Neural cell (in vitro differentiated cells): ENCODE measurements around the gene CDH5. TPM values are rescaled to one million over a fixed set of nuclear protein-coding genes. Genes with fewer than 3 reads are reported as not detected.

ENCODE experiments used
- H2AFZ ChIP-seq: fragments of 200-600, 300-800 bp; sonication (generic), shearing (Covaris generic); 2 replicates; pipeline ENCODE4 v1.6.0; 2014; ENCODE audit warnings: low read depth, mild to moderate bottlenecking, antibody characterized with exemption, low read length, moderate library complexity
- H3F3A ChIP-seq: fragments of 200-600 bp; shearing (Covaris generic); 2 replicates; pipeline ENCODE4 v1.6.1; 2016; ENCODE audit warnings: mild to moderate bottlenecking, moderate library complexity, mixed read lengths, antibody characterized with exemption, low read length; ENCODE audit not compliant: insufficient read depth, poor library complexity, severe bottlenecking
- H3K27ac ChIP-seq: fragments of 200-600, 300-800 bp; sonication (generic), shearing (Covaris generic); 2 replicates; pipeline ENCODE4 v1.5.1; 2014; ENCODE audit warnings: mild to moderate bottlenecking, low read length, moderate library complexity
- H3K27me3 ChIP-seq: fragments of 300-800, 200-600 bp; sonication (generic), shearing (Covaris generic); 2 replicates; pipeline ENCODE4 v1.6.0; 2014; ENCODE audit warnings: mild to moderate bottlenecking, low read depth, low read length, moderate library complexity; ENCODE audit not compliant: insufficient read depth
- H3K36me3 ChIP-seq: fragments of 300-800, 200-600 bp; sonication (generic), shearing (Covaris generic); 2 replicates; pipeline ENCODE4 v1.5.1; 2014; ENCODE audit warnings: mild to moderate bottlenecking, antibody characterized with exemption, low read length, moderate library complexity; ENCODE audit not compliant: insufficient read depth
- H3K4me2 ChIP-seq: fragments of 300-800, 200-600 bp; sonication (generic), shearing (Covaris generic); 2 replicates; pipeline ENCODE4 v1.6.0; 2014; ENCODE audit warnings: mild to moderate bottlenecking, low read length
- H3K4me3 ChIP-seq: fragments of 300-800, 200-600 bp; sonication (generic), shearing (Covaris generic); 2 replicates; pipeline ENCODE4 v1.5.1; 2014; ENCODE audit warnings: mild to moderate bottlenecking, low read length, moderate library complexity
- H3K79me2 ChIP-seq: fragments of 200-600 bp; shearing (Covaris generic); replicated peaks from 2 replicates; pipeline ENCODE4 v1.6.0; 2014; ENCODE audit warnings: mild to moderate bottlenecking, low read length, moderate library complexity; ENCODE audit not compliant: insufficient read depth
- H3K9ac ChIP-seq: fragments of 300-800, 200-600 bp; sonication (generic), shearing (Covaris generic); 2 replicates; pipeline ENCODE4 v1.6.1; 2016; ENCODE audit warnings: mild to moderate bottlenecking, low read length, mixed read lengths
- H3K9me2 ChIP-seq: fragments of 200-600 bp; shearing (Covaris generic); 2 replicates; pipeline ENCODE4 v1.6.1; 2016; ENCODE audit warnings: mild to moderate bottlenecking, low read length, mixed read lengths; ENCODE audit not compliant: insufficient read depth
- H3K9me3 ChIP-seq: fragments of 200-600, 300-800 bp; sonication (generic), shearing (Covaris generic); 2 replicates; pipeline ENCODE4 v1.6.1; 2016; ENCODE audit warnings: mild to moderate bottlenecking, mixed run types, low read length, moderate library complexity, mixed read lengths
- H4K20me1 ChIP-seq: fragments of 200-600 bp; shearing (Covaris generic); 2 replicates; pipeline ENCODE4 v1.6.1; 2016; ENCODE audit warnings: mild to moderate bottlenecking, mixed run types; ENCODE audit not compliant: insufficient read depth
- CTCF ChIP-seq: fragments of 450-650 bp; IDR thresholded peaks from 2 replicates; pipeline ENCODE4 v1.5.1; 2014; ENCODE audit warnings: antibody characterized with exemption, mild to moderate bottlenecking, moderate library complexity; ENCODE audit not compliant: poor library complexity, severe bottlenecking
- EP300 ChIP-seq: fragments of 450-650 bp; conservative IDR thresholded peaks from 2 replicates; pipeline ENCODE4 v1.6.1; 2014; ENCODE audit warnings: antibody characterized with exemption, mild to moderate bottlenecking, moderate library complexity; ENCODE audit not compliant: poor library complexity, severe bottlenecking
- EZH2 ChIP-seq: fragments of 200-600, 300-800 bp; shearing (Covaris generic), sonication (generic); IDR thresholded peaks from 2 replicates; pipeline ENCODE4 v1.6.1; 2014; ENCODE audit warnings: antibody characterized with exemption, low read length, borderline replicate concordance, mild to moderate bottlenecking; ENCODE audit not compliant: insufficient read depth, poor library complexity, severe bottlenecking
- MXI1 ChIP-seq: fragments of 450-650 bp; conservative IDR thresholded peaks from 2 replicates; pipeline ENCODE4 v1.6.1; 2014; ENCODE audit warnings: antibody characterized with exemption, mild to moderate bottlenecking; ENCODE audit not compliant: poor library complexity, severe bottlenecking
- POLR2AphosphoS5 ChIP-seq: IDR thresholded peaks from 2 replicates; pipeline ENCODE4 v1.6.1; 2012
- RAD21 ChIP-seq: fragments of 450-650 bp; conservative IDR thresholded peaks from 2 replicates; pipeline ENCODE4 v1.6.1; 2014; ENCODE audit warnings: antibody characterized with exemption, mild to moderate bottlenecking, moderate library complexity
- REST ChIP-seq: IDR thresholded peaks from 2 replicates; pipeline ENCODE4 v1.6.1; 2012; ENCODE audit warnings: borderline replicate concordance
- SMC3 ChIP-seq: fragments of 450-650 bp; conservative IDR thresholded peaks from 2 replicates; pipeline ENCODE4 v1.6.1; 2014; ENCODE audit warnings: antibody characterized with exemption, mild to moderate bottlenecking, moderate library complexity; ENCODE audit not compliant: poor library complexity
- TAF1 ChIP-seq: IDR thresholded peaks from 2 replicates; pipeline ENCODE4 v1.6.1; 2012; ENCODE audit warnings: low read depth
- polyA plus RNA-seq: library from polyadenylated mRNA; depleted of rRNA; stranded (reverse); fragments of >200 nt; gene quantifications from 2 replicates; pipeline ENCODE4 v1.2.3, GENCODE V29; 2014

CDH5 gene
- polyA plus RNA-seq, 1 donor from 2014 or later: not detected

- TF ChIP-seq TAF1: no peak
- no peak for TF ChIP-seq EP300
- TF ChIP-seq RAD21: no peak
- TF ChIP-seq CTCF: no peak
- no peak for TF ChIP-seq MXI1
- TF ChIP-seq SMC3: no peak
- TF ChIP-seq REST: no peak
- no peak for TF ChIP-seq POLR2AphosphoS5
- no peak for TF ChIP-seq EZH2
- H3K27me3 ChIP-seq: no peaks in the 10 kb centered on the region
- no peaks in the 10 kb centered on the region for H3K9me3 ChIP-seq
- no peaks in the 10 kb centered on the region for H3F3A ChIP-seq
- no peak overlapping the region for H3K9ac ChIP-seq
- no peak overlapping the region for H3K4me3 ChIP-seq
- no peaks in the 10 kb centered on the region for H3K9me2 ChIP-seq
- H3K4me2 ChIP-seq: no peak overlapping the region
- no peaks in the 10 kb centered on the region for H4K20me1 ChIP-seq
- no peak overlapping the region for H2AFZ ChIP-seq
- no peaks in the 10 kb centered on the region for H3K36me3 ChIP-seq
- H3K79me2 ChIP-seq: no peaks in the 10 kb centered on the region
- no peak overlapping the region for H3K27ac ChIP-seq
Measured at GRCh38 chr16:66435896-66436295, 69.4 kb downstream of the CDH5 start.

GRCh38 chr16:66437391-66437945 lies 71.0 kb downstream of the CDH5 start:
- TF ChIP-seq POLR2AphosphoS5 (no peak), RAD21 (no peak), EP300 (no peak), MXI1 (no peak), EZH2 (no peak)
- no peaks in the 10 kb centered on the region for H3K79me2 ChIP-seq
- no peaks in the 10 kb centered on the region for H3K27me3 ChIP-seq
- H3K9me3 ChIP-seq: no peaks in the 10 kb centered on the region
- no peaks in the 10 kb centered on the region for H3K9me2 ChIP-seq
- H3K4me3 ChIP-seq: no peak overlapping the region
- H3K9ac ChIP-seq: no peak overlapping the region
- H2AFZ ChIP-seq: no peak overlapping the region
- H4K20me1 ChIP-seq: no peaks in the 10 kb centered on the region
- H3K27ac ChIP-seq: no peak overlapping the region
- no peaks in the 10 kb centered on the region for H3K36me3 ChIP-seq
- H3K4me2 ChIP-seq: no peak overlapping the region
- H3F3A ChIP-seq: no peaks in the 10 kb centered on the region
